MM.1S (cell line): ENCODE data around the gene FAM76A.

Experiments
- DNase-seq: peaks from one replicate; pipeline ENCODE4 v3.0.0-alpha.2; 2015
- H2AFZ ChIP-seq: fragments of 300-600 bp; sonication (generic); 2 replicates; pipeline ENCODE4 v1.6.0; 2016; ENCODE audit warnings: antibody characterized with exemption, low read length
- H3F3A ChIP-seq: fragments of 300-600 bp; sonication (generic); 2 replicates; pipeline ENCODE4 v1.6.1; 2016; ENCODE audit warnings: mild to moderate bottlenecking, antibody characterized with exemption, low read length, moderate library complexity, mixed read lengths; ENCODE audit not compliant: insufficient read depth
- H3K27ac ChIP-seq: fragments of 300-600 bp; sonication (generic); 2 replicates; pipeline ENCODE4 v1.5.1; 2016; ENCODE audit warnings: mild to moderate bottlenecking, low read length
- H3K27me3 ChIP-seq: fragments of 300-600 bp; sonication (generic); replicated peaks from 2 replicates; pipeline ENCODE4 v1.6.0; 2016; ENCODE audit warnings: low read length; ENCODE audit not compliant: insufficient read depth
- H3K36me3 ChIP-seq: fragments of 300-600 bp; sonication (generic); replicated peaks from 2 replicates; pipeline ENCODE4 v1.6.1; 2016; ENCODE audit warnings: mild to moderate bottlenecking, low read length, mixed read lengths; ENCODE audit not compliant: insufficient read depth
- H3K4me1 ChIP-seq: fragments of 300-600 bp; sonication (generic); 2 replicates; pipeline ENCODE4 v1.6.1; 2016; ENCODE audit warnings: low read length, mixed read lengths
- H3K4me2 ChIP-seq: fragments of 300-600 bp; sonication (generic); 2 replicates; pipeline ENCODE4 v1.6.0; 2016; ENCODE audit warnings: low read depth, low read length
- H3K4me3 ChIP-seq: fragments of 300-600 bp; sonication (generic); 2 replicates; pipeline ENCODE4 v1.5.1; 2016; ENCODE audit warnings: low read length, mixed read lengths
- H3K79me2 ChIP-seq: fragments of 300-600 bp; sonication (generic); 2 replicates; pipeline ENCODE4 v1.6.1; 2016; ENCODE audit warnings: mixed run types, low read length, mixed read lengths
- H3K9ac ChIP-seq: fragments of 300-600 bp; sonication (generic); 2 replicates; pipeline ENCODE4 v1.6.1; 2016; ENCODE audit warnings: low read length, mixed read lengths
- H3K9me2 ChIP-seq: fragments of 300-600 bp; sonication (generic); replicated peaks from 2 replicates; pipeline ENCODE4 v1.6.1; 2016; ENCODE audit warnings: mild to moderate bottlenecking, low read length, mixed read lengths; ENCODE audit not compliant: insufficient read depth
- H3K9me3 ChIP-seq: fragments of 300-600 bp; sonication (generic); replicated peaks from 2 replicates; pipeline ENCODE4 v1.6.1; 2016; ENCODE audit warnings: mild to moderate bottlenecking, low read length, mixed read lengths; ENCODE audit not compliant: insufficient read depth
- H4K20me1 ChIP-seq: fragments of 300-600 bp; sonication (generic); 2 replicates; pipeline ENCODE4 v1.6.1; 2016; ENCODE audit warnings: mild to moderate bottlenecking, low read length, moderate library complexity, mixed read lengths; ENCODE audit not compliant: insufficient read depth
- CTCF ChIP-seq: fragments of 300-600 bp; sonication (generic); IDR thresholded peaks from 2 replicates; pipeline ENCODE4 v1.5.1; 2016; ENCODE audit warnings: antibody characterized with exemption, low read length, mixed read lengths
- EZH2 ChIP-seq: fragments of 300-600 bp; sonication (generic); optimal IDR thresholded peaks from 2 replicates; pipeline ENCODE3; 2017; ENCODE audit warnings: low read depth, mild to moderate bottlenecking, antibody characterized with exemption, low read length, mixed read lengths
- EZH2phosphoT487 ChIP-seq: fragments of 300-600 bp; sonication (generic); IDR thresholded peaks from 2 replicates; pipeline ENCODE4 v1.6.1; 2018; ENCODE audit warnings: antibody characterized with exemption, low read length

The FAM76A gene

GRCh38 chr1:27713139-27713725 lies 12.5 kb upstream of the FAM76A start:
- H4K20me1 ChIP-seq, result no peaks in the 10 kb centered on the region
- no peaks in the 10 kb centered on the region for H3K79me2 ChIP-seq
- no peaks in the 10 kb centered on the region for H3K27me3 ChIP-seq
- H3K9me2 ChIP-seq, result no peaks in the 10 kb centered on the region
- H3K9me3 ChIP-seq, result no peaks in the 10 kb centered on the region
- no peak overlapping the region for H2AFZ ChIP-seq
- H3K27ac ChIP-seq, result no peak overlapping the region
- H3K36me3 ChIP-seq, result no peaks in the 10 kb centered on the region
- H3K4me3 ChIP-seq, result no peak overlapping the region
- TF ChIP-seq CTCF (no peak), EZH2 (no peak), EZH2phosphoT487 (no peak)
- no peak overlapping the region for H3K9ac ChIP-seq
- no peaks in the 10 kb centered on the region for H3F3A ChIP-seq
- peak; percentile 18 for DNase-seq
- H3K4me1 ChIP-seq, result peaks cover 7% of the 10 kb centered on the region
- H3K4me2 ChIP-seq, result no peak overlapping the region

- Histone ChIP-seq H3K79me2 (no peaks in the 10 kb centered on the region), H3K36me3 (no peaks in the 10 kb centered on the region), H3K4me3 (no peak overlapping the region), H3K9me3 (no peaks in the 10 kb centered on the region), H2AFZ (no peak overlapping the region), H3K4me2 (no peak overlapping the region), H3K27ac (no peak overlapping the region), H3F3A (no peaks in the 10 kb centered on the region), H3K4me1 (peaks cover 7% of the 10 kb centered on the region), H3K9ac (no peak overlapping the region), H3K9me2 (no peaks in the 10 kb centered on the region), H4K20me1 (no peaks in the 10 kb centered on the region), H3K27me3 (no peaks in the 10 kb centered on the region)
- TF ChIP-seq EZH2phosphoT487 (no peak), CTCF (no peak), EZH2 (no peak)
- no peak for DNase-seq
Measured at GRCh38 chr1:27713869-27714513, 11.8 kb upstream of the FAM76A start.

- no peak for DNase-seq
- Histone ChIP-seq H2AFZ (no peak overlapping the region), H3K79me2 (no peaks in the 10 kb centered on the region)
Measured at GRCh38 chr1:27716262-27716895, 9.4 kb upstream of the FAM76A start.

More at GRCh38 chr1:27716262-27716895, 9.4 kb upstream of the FAM76A start:
- Histone ChIP-seq H3K9ac (no peak overlapping the region), H3K4me2 (no peak overlapping the region), H3K36me3 (no peaks in the 10 kb centered on the region), H3K9me3 (no peaks in the 10 kb centered on the region), H4K20me1 (no peaks in the 10 kb centered on the region), H3K9me2 (no peaks in the 10 kb centered on the region), H3K4me1 (peaks cover 7% of the 10 kb centered on the region), H3K4me3 (no peak overlapping the region), H3F3A (no peaks in the 10 kb centered on the region), H3K27ac (no peak overlapping the region), H3K27me3 (no peaks in the 10 kb centered on the region; the same call in 1 of the 2 replicates)
- no peak for TF ChIP-seq CTCF
- no peak for TF ChIP-seq EZH2phosphoT487
- TF ChIP-seq EZH2, result no peak
